Breast epithelium (tissue), 4 donors: ENCODE data around the gene KLHL17. TPM values are rescaled to one million over a fixed set of nuclear protein-coding genes. Genes with fewer than 3 reads are reported as not detected.

Experiments used
- DNase-seq, 2 donors: peaks; one replicate each; pipeline ENCODE4 v3.0.0-alpha.2; 2019; ENCODE audit warnings: low spot score in 2 of 2
- H3K27ac ChIP-seq, 2 donors: fragments of 200-600 bp; sonication (generic) in 1 of 2; one replicate each; pipeline ENCODE4 v1.5.1; 2016 to 2019; ENCODE audit warnings: mild to moderate bottlenecking in 1 of 2
- H3K27me3 ChIP-seq, 2 donors: fragments of 200-600 bp; sonication (generic) in 1 of 2; one replicate each; pipeline versions ENCODE4 v1.5.1 to v1.6.0; 2017 to 2019; ENCODE audit warnings: control low read depth in 1 of 2, mild to moderate bottlenecking in 1 of 2
- H3K36me3 ChIP-seq: fragments of 200-600 bp; one replicate; pipeline ENCODE4 v1.5.1; 2019
- H3K4me1 ChIP-seq, 2 donors: fragments of 200-600 bp; sonication (generic); one replicate each; pipeline ENCODE4 v1.5.1; 2016 to 2019; ENCODE audit warnings: control low read depth in 1 of 2
- H3K4me3 ChIP-seq, 3 donors: fragments of 200-600 bp; sonication (generic); 1 replicate in 2 of 3; 2 replicates in 1 of 3; pipeline ENCODE4 v1.5.1; 2016 to 2019; ENCODE audit warnings: mild to moderate bottlenecking in 3 of 3, moderate library complexity in 2 of 3
- H3K9me3 ChIP-seq, 2 donors: fragments of 200-600 bp; sonication (generic) in 1 of 2; one replicate each; pipeline ENCODE4 v1.5.1; 2016 to 2019; ENCODE audit warnings: control low read depth in 1 of 2
- CTCF ChIP-seq, 3 donors: fragments of 450-650 bp; IDR thresholded peaks; one replicate each; pipeline ENCODE4 v1.5.1; 2016 to 2017; ENCODE audit warnings: antibody characterized with exemption in 3 of 3, mild to moderate bottlenecking in 3 of 3, moderate library complexity in 3 of 3
- POLR2A ChIP-seq: fragments of 450-650 bp; IDR thresholded peaks from one replicate; pipeline ENCODE4 v1.6.1; 2016; ENCODE audit warnings: antibody characterized with exemption, mild to moderate bottlenecking, moderate library complexity
- POLR2AphosphoS5 ChIP-seq, 3 donors: sonication (generic); formaldehyde crosslinking; IDR thresholded peaks; one replicate each; pipeline ENCODE4 v1.6.1; 2017; ENCODE audit warnings: antibody characterized with exemption in 3 of 3
- intact Hi-C: fragments of 100-400 bp; cut with DNase I; formaldehyde crosslinking; loops from one replicate; pipeline ENCODE4 v1.15.1; 2023; ENCODE audit warnings: low total_unique reads
- total RNA-seq, 3 donors: library from RNA; depleted of rRNA; stranded (reverse); fragments of >200 nt; gene quantifications; one replicate each; pipeline ENCODE4 v1.1.0, GENCODE V29; 2016

The KLHL17 gene
- total RNA-seq: 10 to 100 TPM in 1 of 3 donors, 1 to 10 TPM in 2; 5.4 to 18.0 (median 10.0) TPM

GRCh38 chr1:960363-961131 is at the start of gene KLHL17:
Gene KLHL17, plus strand, starts transcription at chr1:960584. Its CDS starts 110 bp downstream, at chr1:960694.
- H3K27ac ChIP-seq: peak within 1 kb of the TSS in 1 of 2 donors; percentile 56
- peak within 1 kb of the TSS; percentile 95 to 100 (median 98) for H3K4me3 ChIP-seq
- intact Hi-C loops: no loop called here
- TF ChIP-seq POLR2AphosphoS5 (IDR thresholded peaks at IDR 0.05) (no peak), CTCF (IDR thresholded peaks at IDR 0.05) (no peak), POLR2A (no peak)
- no peaks in the 10 kb centered on the region for H3K36me3 ChIP-seq
- peaks cover 4 to 14% of the 10 kb centered on the region in 2 donors for H3K4me1 ChIP-seq
- no peak for DNase-seq
- H3K27me3 ChIP-seq: no peaks in the 10 kb centered on the region
- H3K9me3 ChIP-seq: no peaks in the 10 kb centered on the region

- peaks cover 11 to 53% of the 10 kb centered on the region in 2 donors for H3K27me3 ChIP-seq
- intact Hi-C loops: no loop called here
- no peak for TF ChIP-seq CTCF (IDR thresholded peaks at IDR 0.05)
- TF ChIP-seq POLR2AphosphoS5 (IDR thresholded peaks at IDR 0.05): no peak
- no peak for TF ChIP-seq POLR2A
- H3K36me3 ChIP-seq: no peaks in the 10 kb centered on the region
- no peaks in the 10 kb centered on the region for H3K9me3 ChIP-seq
- no peak overlapping the region for H3K4me3 ChIP-seq
- DNase-seq: peak in 1 of 2 donors; percentile 43
- H3K4me1 ChIP-seq: peaks cover 0 to 6% of the 10 kb centered on the region in 2 donors
- no peak overlapping the region for H3K27ac ChIP-seq
Observed at GRCh38 chr1:910881-911721, 49.3 kb upstream of the KLHL17 start.

GRCh38 chr1:911875-912739 is 48.3 kb upstream of the KLHL17 start:
- peaks cover 0 to 6% of the 10 kb centered on the region in 2 donors for H3K4me1 ChIP-seq
- DNase-seq: no peak
- TF ChIP-seq CTCF (IDR thresholded peaks at IDR 0.05): no peak
- TF ChIP-seq POLR2AphosphoS5 (IDR thresholded peaks at IDR 0.05): no peak
- no peak for TF ChIP-seq POLR2A
- no peaks in the 10 kb centered on the region for H3K9me3 ChIP-seq
- H3K4me3 ChIP-seq: no peak overlapping the region
- H3K36me3 ChIP-seq: no peaks in the 10 kb centered on the region
- intact Hi-C loops: no loop called here
- H3K27me3 ChIP-seq: peaks cover 14 to 63% of the 10 kb centered on the region in 2 donors
- no peak overlapping the region for H3K27ac ChIP-seq

GRCh38 chr1:912740-913301 is 47.6 kb upstream of the KLHL17 start:
- peaks cover 0 to 6% of the 10 kb centered on the region in 2 donors for H3K4me1 ChIP-seq
- H3K27ac ChIP-seq: no peak overlapping the region
- peak in 1 of 2 donors; percentile 48 for DNase-seq
- H3K27me3 ChIP-seq: peaks cover 14 to 70% of the 10 kb centered on the region in 2 donors
- H3K9me3 ChIP-seq: no peaks in the 10 kb centered on the region
- no peak overlapping the region for H3K4me3 ChIP-seq
- TF ChIP-seq POLR2AphosphoS5 (IDR thresholded peaks at IDR 0.05): no peak
- TF ChIP-seq CTCF (IDR thresholded peaks at IDR 0.05): no peak
- no peak for TF ChIP-seq POLR2A
- intact Hi-C loops: no loop called here
- no peaks in the 10 kb centered on the region for H3K36me3 ChIP-seq
